GM18909 (cell line): ENCODE results near the gene ARHGAP6.
A peak's percentile ranks its signal among the peaks of the same experiment; 100 is the strongest.

Source experiments
- ATAC-seq: cut with Tn5 transposase; IDR thresholded peaks from one replicate; pipeline ENCODE4 v1.9.1; 2021; ENCODE audit warnings: mild to moderate bottlenecking; ENCODE audit not compliant: unreplicated experiment, poor library complexity

Gene ARHGAP6

GRCh38 chrX:11434607-11435006, 231.1 kb downstream of the ARHGAP6 start:
- no peak for ATAC-seq

- ATAC-seq, result no peak
These were observed 233.9 kb downstream of the ARHGAP6 start for GRCh38 chrX:11431786-11432185.

- no peak for ATAC-seq
These were observed 235.4 kb downstream of the ARHGAP6 start for GRCh38 chrX:11430271-11430670.

- ATAC-seq, result no peak
These were observed 236.1 kb downstream of the ARHGAP6 start for GRCh38 chrX:11429538-11430085.

- peak; percentile 37 for ATAC-seq
These were observed 238.2 kb downstream of the ARHGAP6 start for GRCh38 chrX:11427453-11428071.

- ATAC-seq, result peak; percentile 29
These were observed 238.8 kb downstream of the ARHGAP6 start for GRCh38 chrX:11426712-11427452.

- no peak for ATAC-seq
These were observed 240.6 kb downstream of the ARHGAP6 start for GRCh38 chrX:11424903-11425674.

GRCh38 chrX:11423949-11424348, 241.8 kb downstream of the ARHGAP6 start:
- no peak for ATAC-seq

- ATAC-seq, result peak; percentile 85
These were observed 242.3 kb downstream of the ARHGAP6 start for GRCh38 chrX:11423362-11423818.

- ATAC-seq, result no peak
These were observed 243.2 kb downstream of the ARHGAP6 start for GRCh38 chrX:11422525-11422857.

GRCh38 chrX:11421805-11422524, 243.8 kb downstream of the ARHGAP6 start:
- ATAC-seq, result no peak

- no peak for ATAC-seq
These were observed 244.9 kb downstream of the ARHGAP6 start for GRCh38 chrX:11420851-11421250.

- ATAC-seq, result no peak
These were observed 246.6 kb downstream of the ARHGAP6 start for GRCh38 chrX:11419102-11419501.

GRCh38 chrX:11416600-11416999, 249.1 kb downstream of the ARHGAP6 start:
- ATAC-seq, result no peak

- no peak for ATAC-seq
These were observed 251.6 kb downstream of the ARHGAP6 start for GRCh38 chrX:11414091-11414490.

GRCh38 chrX:11412715-11413623, 252.8 kb downstream of the ARHGAP6 start:
- ATAC-seq, result no peak

- ATAC-seq, result no peak
These were observed 255.8 kb downstream of the ARHGAP6 start for GRCh38 chrX:11409957-11410356.

- ATAC-seq, result no peak
These were observed 256.9 kb downstream of the ARHGAP6 start for GRCh38 chrX:11408783-11409182.

- no peak for ATAC-seq
These were observed 257.7 kb downstream of the ARHGAP6 start for GRCh38 chrX:11408109-11408405.
